Neutrophil (primary cell): ENCODE results near the gene COL13A1.

ENCODE experiments used
- H3K27ac ChIP-seq: fragments of 200-600 bp; sonication (generic); 2 replicates; pipeline ENCODE4 v1.5.1; 2016; ENCODE audit warnings: mild to moderate bottlenecking, moderate library complexity
- H3K27me3 ChIP-seq: fragments of 200-600 bp; sonication (generic); 2 replicates; pipeline ENCODE4 v1.6.0; 2016; ENCODE audit warnings: mild to moderate bottlenecking
- H3K36me3 ChIP-seq: fragments of 200-600 bp; sonication (generic); 2 replicates; pipeline ENCODE4 v1.5.1; 2017
- H3K4me1 ChIP-seq, 2 experiments: fragments of 200-600 bp in 1 of 2; sonication (generic) in 1 of 2; 1 replicate in 1 of 2; 2 replicates in 1 of 2; pipeline versions ENCODE4 v1.5.1 to v1.6.1; 2013 to 2016; ENCODE audit warnings: low read depth in 1 of 2, low read length in 1 of 2, mild to moderate bottlenecking in 1 of 2, moderate library complexity in 1 of 2; ENCODE audit not compliant: control insufficient read depth in 1 of 2, insufficient read depth in 1 of 2
- H3K4me3 ChIP-seq, 2 experiments: fragments of 200-600 bp in 1 of 2; sonication (generic) in 1 of 2; 1 replicate in 1 of 2; 2 replicates in 1 of 2; pipeline ENCODE4 v1.5.1; 2013 to 2016; ENCODE audit warnings: low read depth in 1 of 2, low read length in 1 of 2, mild to moderate bottlenecking in 1 of 2, moderate library complexity in 1 of 2
- H3K9me3 ChIP-seq: fragments of 200-600 bp; sonication (generic); 2 replicates; pipeline ENCODE4 v1.5.1; 2016
- TF ChIP-seq, protein P1 (sequence below): fragments of 200-600 bp; sonication (generic); IDR thresholded peaks from 2 replicates; pipeline ENCODE4 v1.5.1; 2016; ENCODE audit warnings: antibody characterized with exemption

COL13A1 gene

GRCh38 chr10:69866688-69867461 lies 65.2 kb downstream of the COL13A1 start:
- no peak overlapping the region for H3K27ac ChIP-seq
- H3K9me3 ChIP-seq: no peaks in the 10 kb centered on the region
- TF ChIP-seq, protein P1, sequence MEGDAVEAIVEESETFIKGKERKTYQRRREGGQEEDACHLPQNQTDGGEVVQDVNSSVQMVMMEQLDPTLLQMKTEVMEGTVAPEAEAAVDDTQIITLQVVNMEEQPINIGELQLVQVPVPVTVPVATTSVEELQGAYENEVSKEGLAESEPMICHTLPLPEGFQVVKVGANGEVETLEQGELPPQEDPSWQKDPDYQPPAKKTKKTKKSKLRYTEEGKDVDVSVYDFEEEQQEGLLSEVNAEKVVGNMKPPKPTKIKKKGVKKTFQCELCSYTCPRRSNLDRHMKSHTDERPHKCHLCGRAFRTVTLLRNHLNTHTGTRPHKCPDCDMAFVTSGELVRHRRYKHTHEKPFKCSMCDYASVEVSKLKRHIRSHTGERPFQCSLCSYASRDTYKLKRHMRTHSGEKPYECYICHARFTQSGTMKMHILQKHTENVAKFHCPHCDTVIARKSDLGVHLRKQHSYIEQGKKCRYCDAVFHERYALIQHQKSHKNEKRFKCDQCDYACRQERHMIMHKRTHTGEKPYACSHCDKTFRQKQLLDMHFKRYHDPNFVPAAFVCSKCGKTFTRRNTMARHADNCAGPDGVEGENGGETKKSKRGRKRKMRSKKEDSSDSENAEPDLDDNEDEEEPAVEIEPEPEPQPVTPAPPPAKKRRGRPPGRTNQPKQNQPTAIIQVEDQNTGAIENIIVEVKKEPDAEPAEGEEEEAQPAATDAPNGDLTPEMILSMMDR: no peak
- no peaks in the 10 kb centered on the region for H3K36me3 ChIP-seq
- H3K27me3 ChIP-seq: peaks cover 31% of the 10 kb centered on the region
- H3K4me1 ChIP-seq: no peaks in the 10 kb centered on the region
- no peak overlapping the region for H3K4me3 ChIP-seq

DNA sequence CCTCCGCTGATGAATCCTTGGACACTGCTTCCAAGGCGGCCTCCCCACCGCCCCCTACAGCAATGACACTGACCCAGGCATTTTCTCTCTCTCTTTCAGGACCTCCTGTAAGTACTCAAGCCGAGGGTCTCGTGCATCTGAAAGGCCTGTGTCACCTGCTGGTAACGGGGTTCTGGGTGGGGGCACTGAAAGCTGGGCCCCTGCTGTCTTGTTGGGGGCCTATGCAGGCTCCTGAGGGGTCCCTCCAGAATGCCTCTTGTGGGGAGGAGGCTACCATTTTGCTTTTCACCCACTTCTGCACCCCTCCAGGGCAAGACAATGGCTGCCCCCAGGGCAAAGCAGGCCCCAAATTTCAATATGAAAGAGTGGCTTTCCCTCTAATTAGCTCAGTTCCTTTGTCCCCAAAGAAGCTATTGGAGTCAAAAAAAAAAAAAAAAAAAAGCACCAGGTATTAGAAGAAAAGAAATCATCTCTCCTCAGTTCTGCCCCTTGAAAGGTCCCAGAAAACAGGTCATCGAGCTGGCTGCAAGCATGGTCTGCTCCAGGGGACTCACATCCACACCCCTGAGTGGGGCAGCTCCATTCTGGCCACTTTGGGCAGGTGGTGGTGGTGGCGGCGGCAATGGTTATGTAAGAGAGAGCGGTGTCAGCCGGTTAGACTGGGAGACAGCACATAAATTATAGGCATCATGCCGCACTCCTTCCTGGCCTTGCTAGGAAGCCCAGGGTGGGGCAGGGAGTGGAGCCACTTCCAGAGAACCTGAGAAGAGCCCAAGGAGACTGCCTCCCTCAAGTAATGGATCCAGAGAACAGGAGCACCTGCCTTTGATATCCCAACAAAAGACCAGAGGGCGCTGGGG lies 66.2 kb downstream of the COL13A1 start:
- peaks cover 39% of the 10 kb centered on the region for H3K27me3 ChIP-seq
- H3K4me1 ChIP-seq: no peaks in the 10 kb centered on the region
- TF ChIP-seq, protein P1: no peak
- no peaks in the 10 kb centered on the region for H3K36me3 ChIP-seq
- no peak overlapping the region for H3K27ac ChIP-seq
- H3K4me3 ChIP-seq: no peak overlapping the region
- no peaks in the 10 kb centered on the region for H3K9me3 ChIP-seq

GRCh38 chr10:69868821-69869220 lies 67.1 kb downstream of the COL13A1 start:
- TF ChIP-seq, protein P1: no peak
- no peaks in the 10 kb centered on the region for H3K4me1 ChIP-seq
- no peaks in the 10 kb centered on the region for H3K9me3 ChIP-seq
- H3K4me3 ChIP-seq: no peak overlapping the region
- no peak overlapping the region for H3K27ac ChIP-seq
- peaks cover 42% of the 10 kb centered on the region for H3K27me3 ChIP-seq
- H3K36me3 ChIP-seq: no peaks in the 10 kb centered on the region

DNA sequence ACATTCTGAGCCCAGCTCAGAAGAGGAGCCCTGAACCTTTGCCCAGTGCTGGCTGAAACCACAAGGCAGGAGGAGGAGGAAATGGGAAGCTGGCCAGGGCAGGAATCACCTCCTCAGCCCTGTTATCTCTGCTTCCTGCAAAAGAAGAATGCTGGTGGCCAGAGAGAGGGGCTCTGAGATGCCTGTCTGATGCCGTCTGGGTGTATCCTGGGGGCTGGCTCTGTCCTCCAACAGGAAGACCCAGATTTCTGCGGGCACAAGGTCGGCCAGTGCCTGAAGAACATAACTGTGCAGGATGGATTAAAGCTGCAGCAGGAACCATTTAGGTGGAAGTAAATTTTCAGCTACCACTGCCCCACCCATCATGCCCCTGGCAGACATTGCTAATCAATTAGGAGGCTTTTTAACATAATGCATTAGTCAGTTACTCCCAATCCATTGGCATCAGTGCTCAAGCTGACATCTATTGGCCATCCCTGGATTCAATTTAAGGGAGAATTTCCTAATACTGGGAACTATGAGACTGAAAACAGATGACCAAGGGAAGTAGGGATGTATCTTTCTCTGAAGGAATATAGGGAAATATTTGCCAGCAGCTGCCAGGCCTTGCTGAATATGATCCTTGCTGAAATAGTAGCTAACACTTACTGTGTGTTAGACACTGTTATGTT lies 67.7 kb downstream of the COL13A1 start:
- no peaks in the 10 kb centered on the region for H3K9me3 ChIP-seq
- no peak overlapping the region for H3K4me3 ChIP-seq
- TF ChIP-seq, protein P1: no peak
- H3K27me3 ChIP-seq: peaks cover 42% of the 10 kb centered on the region
- H3K27ac ChIP-seq: no peak overlapping the region
- no peaks in the 10 kb centered on the region for H3K36me3 ChIP-seq
- H3K4me1 ChIP-seq: no peaks in the 10 kb centered on the region

GRCh38 chr10:69870591-69870990 lies 68.9 kb downstream of the COL13A1 start:
- TF ChIP-seq, protein P1: no peak
- no peaks in the 10 kb centered on the region for H3K36me3 ChIP-seq
- H3K27ac ChIP-seq: no peak overlapping the region
- H3K9me3 ChIP-seq: no peaks in the 10 kb centered on the region
- no peak overlapping the region for H3K4me3 ChIP-seq
- peaks cover 42% of the 10 kb centered on the region for H3K27me3 ChIP-seq
- H3K4me1 ChIP-seq: no peaks in the 10 kb centered on the region
